Choroid plexus epithelial cell (primary cell): Measurements from ENCODE around the gene CDC42EP5.
A peak's percentile ranks its signal among the peaks of the same experiment; 100 is the strongest.

Source experiments
- DNase-seq: peaks from one replicate; pipeline ENCODE4 v3.0.0-alpha.2; 2010; ENCODE audit warnings: low read depth
- H3K4me3 ChIP-seq: 2 replicates; pipeline ENCODE4 v1.5.1; 2011; ENCODE audit warnings: low read depth, mild to moderate bottlenecking, control low read depth, low read length, moderate library complexity
- TF ChIP-seq, protein P1 (sequence below): conservative IDR thresholded peaks from 2 replicates; pipeline ENCODE4 v1.5.1; 2011; ENCODE audit warnings: low read depth, mild to moderate bottlenecking, control low read depth, inconsistent platforms, low read length, moderate library complexity

CDC42EP5 gene

DNA sequence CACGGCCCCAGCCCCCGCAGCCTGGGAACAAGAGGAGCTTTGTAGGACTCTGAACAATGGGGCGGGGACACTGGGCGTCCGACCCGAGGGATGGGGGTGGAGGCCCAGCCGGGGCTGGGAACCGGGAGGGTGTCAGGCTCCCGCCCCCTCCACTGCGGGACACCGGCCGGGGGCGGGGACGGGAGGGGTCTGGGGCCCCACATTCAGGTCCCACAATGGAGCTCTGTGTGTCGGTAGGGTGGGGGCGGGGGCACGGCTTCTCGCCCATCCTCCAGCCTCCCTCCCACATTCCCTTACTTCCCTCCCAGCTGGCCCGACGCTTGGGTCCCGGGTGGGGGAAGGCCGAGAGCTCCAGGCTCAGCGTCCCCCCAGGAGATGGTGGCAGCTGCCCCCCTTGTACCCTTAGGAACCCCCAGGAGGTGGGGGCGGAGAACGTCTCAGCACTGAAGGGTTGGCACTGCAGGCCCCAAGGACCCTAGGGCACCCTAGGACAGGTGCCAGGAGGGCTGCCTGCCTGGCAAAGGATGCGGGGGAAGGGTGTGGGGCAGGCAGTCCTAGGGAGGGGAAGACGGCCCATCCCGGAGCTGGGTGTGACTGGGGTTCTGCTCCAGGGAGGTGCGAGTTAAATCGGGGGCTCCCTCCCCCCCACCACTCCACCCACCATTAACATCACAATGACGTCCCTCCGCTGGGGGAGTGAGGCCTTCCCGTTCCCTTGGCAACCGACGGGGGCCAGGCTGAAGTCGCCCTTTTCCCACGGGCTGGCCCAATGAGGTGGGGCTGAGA, 52.5 kb downstream of the CDC42EP5 start:
- no peak overlapping the region for H3K4me3 ChIP-seq
- DNase-seq: no peak

DNA sequence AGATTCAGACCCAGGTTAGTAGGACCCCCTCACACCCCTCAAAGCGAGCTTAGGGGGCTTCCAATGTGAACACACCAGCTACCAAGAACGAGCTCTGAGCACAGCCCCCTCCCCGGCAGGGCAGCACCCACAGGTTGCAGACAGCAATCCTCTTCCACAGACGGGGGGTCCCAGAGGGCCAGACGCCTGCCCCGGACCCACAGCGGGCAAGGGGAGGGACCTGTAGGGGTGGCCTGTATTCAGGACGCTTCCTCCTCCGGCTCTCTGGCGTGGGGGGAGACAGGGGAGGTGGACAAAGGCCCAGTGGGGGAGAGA, 53.1 kb downstream of the CDC42EP5 start:
- H3K4me3 ChIP-seq: no peak overlapping the region

More for the DNA sequence above, 52.5 kb downstream of the CDC42EP5 start:
- TF ChIP-seq, protein P1, sequence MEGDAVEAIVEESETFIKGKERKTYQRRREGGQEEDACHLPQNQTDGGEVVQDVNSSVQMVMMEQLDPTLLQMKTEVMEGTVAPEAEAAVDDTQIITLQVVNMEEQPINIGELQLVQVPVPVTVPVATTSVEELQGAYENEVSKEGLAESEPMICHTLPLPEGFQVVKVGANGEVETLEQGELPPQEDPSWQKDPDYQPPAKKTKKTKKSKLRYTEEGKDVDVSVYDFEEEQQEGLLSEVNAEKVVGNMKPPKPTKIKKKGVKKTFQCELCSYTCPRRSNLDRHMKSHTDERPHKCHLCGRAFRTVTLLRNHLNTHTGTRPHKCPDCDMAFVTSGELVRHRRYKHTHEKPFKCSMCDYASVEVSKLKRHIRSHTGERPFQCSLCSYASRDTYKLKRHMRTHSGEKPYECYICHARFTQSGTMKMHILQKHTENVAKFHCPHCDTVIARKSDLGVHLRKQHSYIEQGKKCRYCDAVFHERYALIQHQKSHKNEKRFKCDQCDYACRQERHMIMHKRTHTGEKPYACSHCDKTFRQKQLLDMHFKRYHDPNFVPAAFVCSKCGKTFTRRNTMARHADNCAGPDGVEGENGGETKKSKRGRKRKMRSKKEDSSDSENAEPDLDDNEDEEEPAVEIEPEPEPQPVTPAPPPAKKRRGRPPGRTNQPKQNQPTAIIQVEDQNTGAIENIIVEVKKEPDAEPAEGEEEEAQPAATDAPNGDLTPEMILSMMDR: no peak

DNA sequence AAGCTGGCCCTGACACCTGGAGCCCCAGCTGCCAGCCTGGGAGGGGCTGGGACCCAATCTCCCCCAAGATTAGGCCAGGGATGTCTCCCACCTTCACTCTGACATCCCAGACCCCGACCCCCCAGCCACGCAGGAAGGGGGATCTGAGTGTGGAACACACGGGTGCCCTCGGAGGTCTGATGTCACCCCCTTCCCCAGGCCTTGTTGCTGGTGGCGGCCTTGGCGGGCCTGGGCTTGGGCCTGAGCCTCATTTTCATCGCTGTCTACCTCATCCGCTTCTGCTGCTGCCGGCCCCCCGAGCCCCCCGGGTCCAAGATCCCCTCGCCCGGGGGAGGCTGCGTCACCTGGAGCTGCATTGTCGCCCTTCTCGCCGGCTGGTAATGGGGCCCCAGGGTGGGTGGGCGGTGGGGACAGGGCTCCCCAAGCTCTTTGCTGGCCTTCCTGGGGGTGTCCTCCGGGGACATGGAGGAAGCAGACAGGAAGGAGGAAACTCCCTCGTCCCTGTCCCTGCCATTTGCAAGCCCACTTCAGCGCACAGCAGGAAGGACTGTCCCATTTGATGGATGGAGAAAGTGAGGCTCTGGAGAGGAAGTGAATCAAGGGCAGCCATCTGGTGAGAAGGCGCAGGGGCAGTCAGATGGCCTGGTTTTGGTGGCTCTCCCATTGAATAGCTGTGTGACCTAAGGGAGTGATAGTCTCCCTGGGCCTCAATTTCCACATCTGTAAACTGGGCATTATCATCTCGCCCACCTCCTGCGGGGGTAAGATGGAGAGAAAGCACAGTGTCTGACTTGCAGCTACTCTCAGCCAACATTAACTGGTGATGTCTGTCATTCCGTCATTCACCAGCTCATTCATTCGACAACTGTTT, 53.9 kb downstream of the CDC42EP5 start:
- no peak overlapping the region for H3K4me3 ChIP-seq
- TF ChIP-seq, protein P1: no peak
- DNase-seq: no peak

More for the DNA sequence above, 53.1 kb downstream of the CDC42EP5 start:
- TF ChIP-seq, protein P1: no peak
- no peak for DNase-seq

DNA sequence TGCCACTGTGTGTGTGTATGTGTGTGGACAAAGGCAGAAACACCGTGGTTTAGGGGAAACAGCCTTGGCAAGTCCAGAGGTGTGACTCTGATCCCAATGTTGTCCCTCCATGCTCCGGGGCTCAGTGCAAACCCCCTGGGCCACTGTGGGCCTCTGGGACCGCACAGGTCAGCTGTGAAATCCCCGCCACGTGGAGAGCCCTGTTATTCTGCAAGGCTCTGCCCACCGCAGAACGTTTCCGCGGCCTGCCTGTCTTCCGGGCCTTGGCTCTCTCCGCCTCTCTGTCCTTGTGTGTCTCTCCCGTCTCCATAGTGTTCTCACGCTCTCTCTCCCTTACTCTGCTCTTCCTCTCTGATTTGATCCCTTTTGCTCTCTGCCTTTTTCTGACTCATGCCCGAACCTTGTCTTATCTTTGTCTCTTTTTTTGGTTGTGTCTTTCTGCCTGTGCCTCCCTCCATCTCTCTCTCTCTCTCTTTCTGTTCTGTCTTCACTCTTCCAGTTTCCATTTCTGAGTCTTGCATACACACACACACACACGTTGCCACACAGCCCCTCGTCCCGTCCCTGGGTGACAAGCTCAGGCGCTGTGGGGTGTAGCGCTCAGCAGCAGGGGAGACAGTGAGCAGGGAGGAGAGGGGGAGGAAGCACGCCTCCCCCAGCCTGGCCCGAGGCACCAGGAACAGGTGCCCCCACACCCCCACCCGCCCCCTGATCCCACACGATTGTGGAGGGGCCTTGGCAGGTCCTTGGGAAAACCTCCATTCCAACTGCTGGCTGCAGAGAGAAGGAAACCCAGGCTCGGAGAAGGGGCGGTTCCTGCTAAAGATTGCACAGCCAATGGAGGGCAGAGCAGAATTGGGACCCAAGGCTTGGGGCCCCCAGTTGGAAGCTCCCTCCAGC, 54.8 kb downstream of the CDC42EP5 start:
- DNase-seq: peak; percentile 52
- TF ChIP-seq, protein P1: no peak
- H3K4me3 ChIP-seq: no peak overlapping the region

DNA sequence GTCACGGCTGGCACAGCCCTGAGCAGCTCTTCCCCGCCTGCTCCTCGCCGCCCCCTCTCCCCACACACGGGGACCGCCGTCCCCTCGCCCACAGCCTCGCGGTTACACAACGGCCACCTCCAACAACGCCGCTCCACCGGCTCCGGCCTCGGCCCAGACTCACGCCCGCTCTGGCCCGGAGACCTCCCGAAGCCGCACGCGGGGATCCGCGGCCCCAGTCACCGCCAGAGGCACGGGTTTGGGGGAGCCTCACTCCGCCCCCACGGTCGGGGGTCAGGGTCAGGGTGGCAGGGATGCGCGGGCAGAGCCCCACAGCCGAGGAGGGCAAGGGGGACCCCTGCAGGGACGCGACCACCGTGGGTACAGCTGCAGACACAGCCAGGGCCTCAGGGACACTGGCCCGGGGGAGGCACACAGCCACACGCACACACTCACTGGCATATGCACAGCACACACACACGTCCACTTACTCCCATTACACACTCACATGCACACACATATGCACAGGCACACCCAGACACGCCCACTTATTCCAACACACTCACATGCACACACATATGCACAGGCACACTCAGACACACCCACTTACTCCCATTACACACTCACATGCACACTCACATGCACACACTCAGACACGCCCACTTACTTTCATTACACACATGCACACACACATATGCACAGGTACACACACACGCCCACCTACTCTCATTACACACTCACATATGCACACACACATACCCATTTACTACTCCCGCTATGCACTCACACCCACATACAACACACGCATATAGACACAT, 56.2 kb downstream of the CDC42EP5 start:
- DNase-seq: no peak
- no peak overlapping the region for H3K4me3 ChIP-seq
- TF ChIP-seq, protein P1: no peak

DNA sequence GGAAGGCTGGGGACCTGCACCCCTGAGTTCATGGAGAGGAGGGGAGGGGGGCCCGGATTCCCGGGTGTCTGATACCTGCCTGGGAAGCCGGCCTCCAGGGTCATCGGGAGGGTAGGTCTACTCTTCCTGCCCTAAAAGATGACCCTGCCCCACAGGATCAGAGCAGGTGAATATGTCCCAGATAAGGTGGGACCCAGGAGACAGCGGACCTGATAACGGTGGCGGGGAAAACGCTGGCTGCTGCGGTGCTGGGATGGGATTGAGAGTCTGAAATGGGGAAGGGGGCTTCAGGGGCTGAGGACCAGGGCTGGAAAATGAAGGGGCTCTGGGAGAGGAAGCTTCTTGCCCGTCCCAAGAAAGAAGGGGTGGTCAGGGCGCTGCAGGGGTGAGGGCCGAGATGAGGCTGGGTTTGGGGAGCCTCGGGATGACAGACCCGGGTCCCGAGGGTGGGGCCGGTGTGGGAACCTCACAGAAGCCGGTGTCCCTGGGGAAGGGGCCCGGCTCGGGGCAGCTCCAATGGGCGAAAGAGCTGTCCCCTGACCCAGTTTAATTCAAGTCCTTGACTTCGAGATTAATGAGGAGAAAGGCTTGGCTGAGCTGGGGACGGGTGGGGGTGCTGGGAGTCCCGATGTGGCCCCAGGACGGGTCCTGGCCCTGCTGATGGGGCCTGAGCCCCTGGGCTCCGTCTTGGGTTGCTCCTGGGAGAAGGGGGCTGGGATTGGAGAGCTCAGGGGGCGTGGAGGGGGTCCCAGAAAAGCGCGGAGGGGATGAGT, 57.0 kb downstream of the CDC42EP5 start:
- no peak for DNase-seq
- H3K4me3 ChIP-seq: no peak overlapping the region
- TF ChIP-seq, protein P1: no peak
